Coronary artery (tissue), 2 donors: ENCODE results near the gene IMMP2L.
"Not testable (repeated sequence)": the region's sequence is repeated elsewhere in the genome, so short reads cannot be mapped to it uniquely, and the experiment has no call there.

Source experiments
- DNase-seq: peaks from one replicate; pipeline ENCODE4 v3.0.0-alpha.2; 2017; ENCODE audit warnings: low spot score
- H3K27ac ChIP-seq, 2 donors: fragments of 200-600 bp; sonication (generic); one replicate each; pipeline ENCODE4 v1.5.1; 2016 to 2019
- H3K4me3 ChIP-seq: fragments of 200-600 bp; sonication (generic); 2 replicates; pipeline ENCODE4 v1.5.1; 2016; ENCODE audit warnings: mild to moderate bottlenecking, moderate library complexity
- CTCF ChIP-seq: fragments of 200-600 bp; sonication (generic); IDR thresholded peaks from one replicate; pipeline ENCODE4 v1.5.1; 2019; ENCODE audit warnings: antibody characterized with exemption

The IMMP2L gene

GRCh38 chr7:111510584-111511378 is 51.5 kb downstream of the IMMP2L start:
- Histone ChIP-seq H3K27ac (no peak overlapping the region), H3K4me3 (no peak overlapping the region)
- TF ChIP-seq CTCF, result no peak
- no peak for DNase-seq

- Histone ChIP-seq H3K4me3 (no peak overlapping the region), H3K27ac (no peak overlapping the region)
- no peak for DNase-seq
- no peak for TF ChIP-seq CTCF
Observed at GRCh38 chr7:111510062-111510461, 52.2 kb downstream of the IMMP2L start.

GRCh38 chr7:111509288-111509687 is 53.0 kb downstream of the IMMP2L start:
- H3K27ac ChIP-seq, result no peak overlapping the region

GRCh38 chr7:111508387-111508786 is 53.9 kb downstream of the IMMP2L start:
- Histone ChIP-seq H3K27ac (no peak overlapping the region), H3K4me3 (no peak overlapping the region)
- DNase-seq, result no peak
- no peak for TF ChIP-seq CTCF

More at GRCh38 chr7:111509288-111509687, 53.0 kb downstream of the IMMP2L start:
- no peak overlapping the region for H3K4me3 ChIP-seq
- DNase-seq, result no peak
- no peak for TF ChIP-seq CTCF

- H3K4me3 ChIP-seq, H3K27ac ChIP-seq, DNase-seq: not testable (repeated sequence)
Observed at GRCh38 chr7:111505422-111505821, 56.9 kb downstream of the IMMP2L start.

- H3K27ac ChIP-seq, H3K4me3 ChIP-seq, DNase-seq: not testable (repeated sequence)
Observed at GRCh38 chr7:111501799-111502198, 60.5 kb downstream of the IMMP2L start.

- no peak for DNase-seq
- Histone ChIP-seq H3K27ac (no peak overlapping the region), H3K4me3 (no peak overlapping the region)
- no peak for TF ChIP-seq CTCF
Observed at GRCh38 chr7:111499027-111499426, 63.3 kb downstream of the IMMP2L start.

GRCh38 chr7:111498391-111499007 is 63.8 kb downstream of the IMMP2L start:
- no peak for TF ChIP-seq CTCF
- no peak overlapping the region for H3K27ac ChIP-seq
- DNase-seq, result no peak
- H3K4me3 ChIP-seq, result no peak overlapping the region
